ENCODE results near the gene RAB27A.
"Not testable (repeated sequence)": the region's sequence is repeated elsewhere in the genome, so short reads cannot be mapped to it uniquely, and the experiment has no call there.

The RAB27A gene

GRCh38 chr15:55288006-55288717, 1.5 kb downstream of the RAB27A start:
- TF ChIP-seq CTCF (IDR thresholded peaks at IDR 0.05; ENCODE audit: low read depth, low read length) = no peak
- DNase-seq (ENCODE audit: extremely low read depth, low read depth) = no peak

- DNase-seq (ENCODE audit: extremely low read depth, low read depth) = not testable (repeated sequence)
Measured at GRCh38 chr15:55286442-55287189, 3.0 kb downstream of the RAB27A start.

- TF ChIP-seq CTCF (IDR thresholded peaks at IDR 0.05; ENCODE audit: low read depth, low read length) = no peak
- no peak for DNase-seq (ENCODE audit: extremely low read depth, low read depth)
Measured at GRCh38 chr15:55284426-55284825, 5.2 kb downstream of the RAB27A start.

GRCh38 chr15:55283379-55284147, 6.0 kb downstream of the RAB27A start:
- no peak for DNase-seq (ENCODE audit: extremely low read depth, low read depth)

GRCh38 chr15:55282284-55282833, 7.3 kb downstream of the RAB27A start:
- peak; percentile 69 for DNase-seq (ENCODE audit: extremely low read depth, low read depth)
- no peak for TF ChIP-seq CTCF (IDR thresholded peaks at IDR 0.05; ENCODE audit: low read depth, low read length)

More at GRCh38 chr15:55283379-55284147, 6.0 kb downstream of the RAB27A start:
- no peak for TF ChIP-seq CTCF (IDR thresholded peaks at IDR 0.05; ENCODE audit: low read depth, low read length)

GRCh38 chr15:55281517-55282228, 7.9 kb downstream of the RAB27A start:
- no peak for TF ChIP-seq CTCF (IDR thresholded peaks at IDR 0.05; ENCODE audit: low read depth, low read length)
- DNase-seq (ENCODE audit: extremely low read depth, low read depth) = no peak

GRCh38 chr15:55280589-55280988, 9.0 kb downstream of the RAB27A start:
- not testable (repeated sequence) for DNase-seq (ENCODE audit: extremely low read depth, low read depth)
